Measurements from ENCODE around the gene HYI.

HYI gene

GRCh38 chr1:43447891-43448708 lies 5.6 kb downstream of the HYI start:
- Histone ChIP-seq H3K9ac (ENCODE audit: insufficient read length, low read depth) (no peak overlapping the region), H3K9me3 (ENCODE audit: insufficient read depth, low read length) (no peaks in the 10 kb centered on the region), H3K36me3 (ENCODE audit: insufficient read depth, insufficient read length, low read length) (peaks cover 97% of the 10 kb centered on the region), H3K4me1 (ENCODE audit: insufficient read depth, insufficient read length) (peaks cover 10% of the 10 kb centered on the region), H3K4me3 (ENCODE audit: insufficient read length, low read depth) (no peak overlapping the region), H3K27me3 (ENCODE audit: insufficient read depth, insufficient read length) (no peaks in the 10 kb centered on the region)
- DNase-seq (ENCODE audit: low read depth, low spot score): no peak
- TF ChIP-seq ZNF274 (IDR thresholded peaks at IDR 0.05; ENCODE audit: low read depth, low read length) (no peak), YY1 (IDR thresholded peaks at IDR 0.05; ENCODE audit: insufficient read depth, insufficient read length) (no peak), SUZ12 (IDR thresholded peaks at IDR 0.05; ENCODE audit: extremely low read depth, insufficient read depth, insufficient read length) (no peak)

GRCh38 chr1:43446881-43447835 lies 6.6 kb downstream of the HYI start:
- Histone ChIP-seq H3K4me1 (ENCODE audit: insufficient read depth, insufficient read length) (peaks cover 4% of the 10 kb centered on the region), H3K4me3 (ENCODE audit: insufficient read length, low read depth) (no peak overlapping the region), H3K27me3 (ENCODE audit: insufficient read depth, insufficient read length) (no peaks in the 10 kb centered on the region), H3K36me3 (ENCODE audit: insufficient read depth, insufficient read length, low read length) (peaks cover 98% of the 10 kb centered on the region), H3K9me3 (ENCODE audit: insufficient read depth, low read length) (no peaks in the 10 kb centered on the region), H3K9ac (ENCODE audit: insufficient read length, low read depth) (no peak overlapping the region)
- no peak for TF ChIP-seq SUZ12 (IDR thresholded peaks at IDR 0.05; ENCODE audit: extremely low read depth, insufficient read depth, insufficient read length)
- no peak for TF ChIP-seq ZNF274 (IDR thresholded peaks at IDR 0.05; ENCODE audit: low read depth, low read length)
- TF ChIP-seq YY1 (IDR thresholded peaks at IDR 0.05; ENCODE audit: insufficient read depth, insufficient read length): no peak
- no peak for DNase-seq (ENCODE audit: low read depth, low spot score)

DNA sequence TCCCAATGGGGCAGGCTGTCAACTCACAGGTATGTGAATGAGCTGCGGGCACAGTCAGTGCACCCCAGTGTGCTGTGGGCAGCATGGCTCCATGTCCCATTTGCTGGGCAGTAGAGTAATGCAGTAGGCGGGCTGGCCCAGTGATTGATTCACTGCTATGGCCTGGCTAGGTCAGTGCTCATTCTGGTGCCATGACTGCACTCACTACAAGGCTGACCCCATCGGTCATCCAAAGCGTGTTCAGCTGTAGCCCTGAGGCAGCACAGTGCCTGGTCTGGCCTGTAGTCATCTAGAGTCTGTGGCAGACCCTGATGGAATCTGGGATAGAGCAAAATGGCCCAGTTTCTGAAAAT lies 7.4 kb downstream of the HYI start:
- Histone ChIP-seq H3K27me3 (ENCODE audit: insufficient read depth, insufficient read length) (no peaks in the 10 kb centered on the region), H3K36me3 (ENCODE audit: insufficient read depth, insufficient read length, low read length) (peaks cover 96% of the 10 kb centered on the region), H3K9me3 (ENCODE audit: insufficient read depth, low read length) (no peaks in the 10 kb centered on the region)

GRCh38 chr1:43445606-43446387 lies 7.9 kb downstream of the HYI start:
- Histone ChIP-seq H3K9me3 (ENCODE audit: insufficient read depth, low read length) (no peaks in the 10 kb centered on the region), H3K27me3 (ENCODE audit: insufficient read depth, insufficient read length) (no peaks in the 10 kb centered on the region), H3K4me1 (ENCODE audit: insufficient read depth, insufficient read length) (peaks cover 4% of the 10 kb centered on the region), H3K4me3 (ENCODE audit: insufficient read length, low read depth) (no peak overlapping the region), H3K9ac (ENCODE audit: insufficient read length, low read depth) (no peak overlapping the region), H3K36me3 (ENCODE audit: insufficient read depth, insufficient read length, low read length) (peaks cover 96% of the 10 kb centered on the region)
- DNase-seq (ENCODE audit: low read depth, low spot score): no peak
- TF ChIP-seq SUZ12 (IDR thresholded peaks at IDR 0.05; ENCODE audit: extremely low read depth, insufficient read depth, insufficient read length) (no peak), ZNF274 (IDR thresholded peaks at IDR 0.05; ENCODE audit: low read depth, low read length) (no peak), YY1 (IDR thresholded peaks at IDR 0.05; ENCODE audit: insufficient read depth, insufficient read length) (no peak)

More for the DNA sequence above, 7.4 kb downstream of the HYI start:
- DNase-seq (ENCODE audit: low read depth, low spot score): no peak
- Histone ChIP-seq H3K4me1 (ENCODE audit: insufficient read depth, insufficient read length) (peaks cover 4% of the 10 kb centered on the region), H3K9ac (ENCODE audit: insufficient read length, low read depth) (no peak overlapping the region), H3K4me3 (ENCODE audit: insufficient read length, low read depth) (no peak overlapping the region)
- TF ChIP-seq YY1 (IDR thresholded peaks at IDR 0.05; ENCODE audit: insufficient read depth, insufficient read length) (no peak), ZNF274 (IDR thresholded peaks at IDR 0.05; ENCODE audit: low read depth, low read length) (no peak), SUZ12 (IDR thresholded peaks at IDR 0.05; ENCODE audit: extremely low read depth, insufficient read depth, insufficient read length) (no peak)

DNA sequence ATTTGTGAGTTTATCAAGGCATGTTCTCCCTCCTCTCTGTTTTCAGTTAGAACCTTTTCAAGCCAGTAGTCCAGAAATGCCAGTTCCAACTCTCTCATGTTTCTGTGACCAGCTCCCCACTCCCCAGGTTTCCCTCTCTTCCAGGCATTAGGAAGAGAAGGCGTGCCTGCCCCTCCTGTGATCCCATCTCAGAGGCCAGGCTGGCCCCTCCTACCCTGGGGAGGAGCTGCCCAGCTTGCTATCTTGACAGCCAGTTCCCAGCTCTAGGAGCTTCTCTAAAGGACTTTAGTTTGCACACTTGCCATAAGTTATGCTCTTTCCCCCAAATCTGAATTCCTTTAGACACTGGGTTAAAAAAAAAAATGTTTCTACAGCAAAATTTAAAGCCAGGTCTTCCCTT lies 8.9 kb downstream of the HYI start:
- Histone ChIP-seq H3K4me1 (ENCODE audit: insufficient read depth, insufficient read length) (peaks cover 4% of the 10 kb centered on the region), H3K36me3 (ENCODE audit: insufficient read depth, insufficient read length, low read length) (peaks cover 96% of the 10 kb centered on the region)
- DNase-seq (ENCODE audit: low read depth, low spot score): no peak

GRCh38 chr1:43444151-43444828 lies 9.4 kb downstream of the HYI start:
- peaks cover 96% of the 10 kb centered on the region for H3K36me3 ChIP-seq (ENCODE audit: insufficient read depth, insufficient read length, low read length)
- peaks cover 4% of the 10 kb centered on the region for H3K4me1 ChIP-seq (ENCODE audit: insufficient read depth, insufficient read length)
- no peak for DNase-seq (ENCODE audit: low read depth, low spot score)
- no peaks in the 10 kb centered on the region for H3K9me3 ChIP-seq (ENCODE audit: insufficient read depth, low read length)
- H3K27me3 ChIP-seq (ENCODE audit: insufficient read depth, insufficient read length): no peaks in the 10 kb centered on the region
- H3K9ac ChIP-seq (ENCODE audit: insufficient read length, low read depth): no peak overlapping the region
- H3K4me3 ChIP-seq (ENCODE audit: insufficient read length, low read depth): no peak overlapping the region
- TF ChIP-seq YY1 (IDR thresholded peaks at IDR 0.05; ENCODE audit: insufficient read depth, insufficient read length) (no peak), SUZ12 (IDR thresholded peaks at IDR 0.05; ENCODE audit: extremely low read depth, insufficient read depth, insufficient read length) (no peak), ZNF274 (IDR thresholded peaks at IDR 0.05; ENCODE audit: low read depth, low read length) (no peak)

More for the DNA sequence above, 8.9 kb downstream of the HYI start:
- H3K27me3 ChIP-seq (ENCODE audit: insufficient read depth, insufficient read length): no peaks in the 10 kb centered on the region
- no peaks in the 10 kb centered on the region for H3K9me3 ChIP-seq (ENCODE audit: insufficient read depth, low read length)
- TF ChIP-seq ZNF274 (IDR thresholded peaks at IDR 0.05; ENCODE audit: low read depth, low read length) (no peak), YY1 (IDR thresholded peaks at IDR 0.05; ENCODE audit: insufficient read depth, insufficient read length) (no peak), SUZ12 (IDR thresholded peaks at IDR 0.05; ENCODE audit: extremely low read depth, insufficient read depth, insufficient read length) (no peak)
- no peak overlapping the region for H3K4me3 ChIP-seq (ENCODE audit: insufficient read length, low read depth)
- H3K9ac ChIP-seq (ENCODE audit: insufficient read length, low read depth): no peak overlapping the region
